IMR-90 (cell line): Measurements from ENCODE around the gene ADCY4.

ENCODE experiments used
- BHLHE40 ChIP-seq: fragments of 150-350 bp; IDR thresholded peaks from 2 replicates; pipeline ENCODE4 v1.6.1; 2016; ENCODE audit warnings: mild to moderate bottlenecking, low read depth, low read length
- CEBPB ChIP-seq: IDR thresholded peaks from 2 replicates; pipeline ENCODE4 v1.6.1; 2012; ENCODE audit warnings: low read depth, low read length, improper control_type of control experiment
- CTCF ChIP-seq: conservative IDR thresholded peaks from 2 replicates; pipeline ENCODE4 v1.5.1; 2012; ENCODE audit warnings: mild to moderate bottlenecking, low read depth, low read length, improper control_type of control experiment
- ELK1 ChIP-seq: fragments of 150-350 bp; IDR thresholded peaks from 2 replicates; pipeline ENCODE4 v1.6.1; 2016; ENCODE audit warnings: low read depth, mild to moderate bottlenecking, low read length, moderate library complexity, borderline replicate concordance
- MAZ ChIP-seq: IDR thresholded peaks from 2 replicates; pipeline ENCODE4 v1.6.1; 2012; ENCODE audit warnings: low read depth, mild to moderate bottlenecking, low read length, improper control_type of control experiment, moderate library complexity, borderline replicate concordance
- MXI1 ChIP-seq: IDR thresholded peaks from 2 replicates; pipeline ENCODE4 v1.6.1; 2012; ENCODE audit warnings: low read depth, mild to moderate bottlenecking, low read length, moderate library complexity, borderline replicate concordance
- NFE2L2 ChIP-seq: fragments of 150-350 bp; IDR thresholded peaks from 2 replicates; pipeline ENCODE4 v1.6.1; 2016; ENCODE audit warnings: low read depth, mild to moderate bottlenecking, low read length
- POLR2A ChIP-seq: IDR thresholded peaks from 2 replicates; pipeline ENCODE4 v1.6.1; 2012; ENCODE audit warnings: mild to moderate bottlenecking, low read depth, low read length
- SMC3 ChIP-seq: fragments of 150-350 bp; IDR thresholded peaks from 2 replicates; pipeline ENCODE4 v1.6.1; 2016; ENCODE audit warnings: low read depth, mild to moderate bottlenecking, antibody characterized with exemption, low read length, moderate library complexity
- USF2 ChIP-seq: fragments of 150-350 bp; IDR thresholded peaks from 2 replicates; pipeline ENCODE4 v1.6.1; 2017; ENCODE audit warnings: mild to moderate bottlenecking, antibody characterized with exemption, low read length, low read depth

- TF ChIP-seq NFE2L2, result no peak
- TF ChIP-seq CTCF, result peak; percentile 41; the same call in 1 of the 2 replicates
- TF ChIP-seq ELK1, result no peak
- no peak for TF ChIP-seq POLR2A
- no peak for TF ChIP-seq MXI1
- TF ChIP-seq USF2, result no peak
- TF ChIP-seq MAZ, result no peak
- TF ChIP-seq SMC3, result 0 out of 2 replicates have a peak, but pooled peaks have one; percentile 18
- TF ChIP-seq CEBPB, result no peak
- no peak for TF ChIP-seq BHLHE40
Observed at GRCh38 chr14:24297190-24297964, 37.5 kb downstream of the ADCY4 start.
